HG02678 (cell line): Measurements from ENCODE around the gene TCN1.

Experiments used
- ATAC-seq: cut with Tn5 transposase; IDR thresholded peaks from one replicate; pipeline ENCODE4 v1.9.1; 2021; ENCODE audit warnings: mild to moderate bottlenecking, moderate library complexity; ENCODE audit not compliant: unreplicated experiment

TCN1 gene

GRCh38 chr11:59810189-59810910 is 55.9 kb downstream of the TCN1 start, which contains the start of gene MRPL16:
TSS of gene MRPL16 (minus strand) at chr11:59810778. CDS start at chr11:59810658, 120 bp downstream.
- peak; percentile 98 for ATAC-seq

- ATAC-seq: no peak
Measured at GRCh38 chr11:59807047-59807610, 59.2 kb downstream of the TCN1 start.

GRCh38 chr11:59804061-59804460 is 62.2 kb downstream of the TCN1 start:
- no peak for ATAC-seq
